H9 (cell line): Measurements from ENCODE around the gene CDCP2. TPM values are rescaled to one million over a fixed set of nuclear protein-coding genes. Genes with fewer than 3 reads are reported as not detected.

ENCODE experiments used
- DNase-seq: peaks from one replicate; pipeline ENCODE4 v3.0.0-alpha.2; 2017
- H2AFZ ChIP-seq: one replicate; pipeline ENCODE4 v1.6.1; 2013; ENCODE audit warnings: mild to moderate bottlenecking, low read length, control low read depth, moderate library complexity
- H2AK5ac ChIP-seq: 2 replicates; pipeline ENCODE4 v1.6.1; 2013; ENCODE audit warnings: low read length, control low read depth, mixed read lengths; ENCODE audit not compliant: insufficient read length
- H2BK120ac ChIP-seq: one replicate; pipeline ENCODE4 v1.6.1; 2013; ENCODE audit warnings: low read depth, mild to moderate bottlenecking, low read length, control low read depth, inconsistent platforms; ENCODE audit not compliant: poor library complexity, severe bottlenecking
- H2BK12ac ChIP-seq: 2 replicates; pipeline ENCODE4 v1.6.1; 2013; ENCODE audit warnings: low read length, control low read depth, mixed read lengths, low read depth; ENCODE audit not compliant: insufficient read length
- H2BK15ac ChIP-seq: 2 replicates; pipeline ENCODE4 v1.6.1; 2013; ENCODE audit warnings: low read depth, low read length, control low read depth
- H2BK20ac ChIP-seq: one replicate; pipeline ENCODE4 v1.6.1; 2013; ENCODE audit warnings: low read depth, mild to moderate bottlenecking, low read length, control low read depth, inconsistent platforms; ENCODE audit not compliant: poor library complexity, severe bottlenecking
- H2BK5ac ChIP-seq: 2 replicates; pipeline ENCODE4 v1.6.1; 2013; ENCODE audit warnings: low read length, control low read depth, mixed read lengths; ENCODE audit not compliant: insufficient read length
- H3K14ac ChIP-seq: 2 replicates; pipeline ENCODE4 v1.6.1; 2013; ENCODE audit warnings: low read length, control low read depth; ENCODE audit not compliant: insufficient read depth
- H3K18ac ChIP-seq: 2 replicates; pipeline ENCODE4 v1.6.1; 2013; ENCODE audit warnings: low read depth, mild to moderate bottlenecking, mixed read lengths, low read length, control low read depth; ENCODE audit not compliant: insufficient read length
- H3K23ac ChIP-seq: 2 replicates; pipeline ENCODE4 v1.6.1; 2013; ENCODE audit warnings: low read length, control low read depth, mixed read lengths, low read depth; ENCODE audit not compliant: insufficient read length
- H3K23me2 ChIP-seq: 2 replicates; pipeline ENCODE4 v1.6.1; 2013; ENCODE audit warnings: low read depth, mild to moderate bottlenecking, mixed read lengths, low read length, control low read depth; ENCODE audit not compliant: insufficient read length, poor library complexity, severe bottlenecking
- H3K27ac ChIP-seq: 2 replicates; pipeline ENCODE4 v1.5.1; 2013; ENCODE audit warnings: low read length, control low read depth, mixed read lengths, low read depth; ENCODE audit not compliant: insufficient read length
- H3K27me3 ChIP-seq: 2 replicates; pipeline ENCODE4 v1.6.1; 2013; ENCODE audit warnings: low read length, control low read depth, inconsistent platforms; ENCODE audit not compliant: insufficient read depth
- H3K4ac ChIP-seq: 2 replicates; pipeline ENCODE4 v1.6.1; 2013; ENCODE audit warnings: low read depth, mild to moderate bottlenecking, control low read depth, inconsistent platforms, low read length, moderate library complexity
- H3K4me1 ChIP-seq: 2 replicates; pipeline ENCODE4 v1.6.1; 2013; ENCODE audit warnings: low read length, control low read depth, inconsistent platforms; ENCODE audit not compliant: insufficient read depth
- H3K4me2 ChIP-seq: 2 replicates; pipeline ENCODE4 v1.6.1; 2013; ENCODE audit warnings: low read length, control low read depth, mixed read lengths; ENCODE audit not compliant: insufficient read length, insufficient read depth
- H3K56ac ChIP-seq: 2 replicates; pipeline ENCODE4 v1.6.1; 2013; ENCODE audit warnings: low read depth, mild to moderate bottlenecking, mixed read lengths, low read length, control low read depth; ENCODE audit not compliant: insufficient read length
- H3K79me1 ChIP-seq: 2 replicates; pipeline ENCODE4 v1.6.1; 2013; ENCODE audit warnings: low read depth, mild to moderate bottlenecking, moderate library complexity, low read length, control low read depth, inconsistent platforms; ENCODE audit not compliant: insufficient read depth, poor library complexity, severe bottlenecking
- H3K79me2 ChIP-seq: 2 replicates; pipeline ENCODE4 v1.6.1; 2013; ENCODE audit warnings: low read length, control low read depth, inconsistent platforms; ENCODE audit not compliant: insufficient read depth
- H3K9ac ChIP-seq: 2 replicates; pipeline ENCODE4 v1.6.1; 2013; ENCODE audit warnings: low read length, control low read depth, mixed read lengths; ENCODE audit not compliant: insufficient read length; ENCODE audit errors: extremely low read depth
- H3K9me3 ChIP-seq: one replicate; pipeline ENCODE4 v1.6.1; 2013; ENCODE audit warnings: low read depth, low read length, inconsistent platforms; ENCODE audit not compliant: control insufficient read depth
- H3T11ph ChIP-seq: one replicate; pipeline ENCODE4 v1.6.1; 2013; ENCODE audit warnings: mild to moderate bottlenecking, low read length, control low read depth, inconsistent platforms
- H4K20me1 ChIP-seq: one replicate; pipeline ENCODE4 v1.6.1; 2013; ENCODE audit not compliant: control insufficient read depth, insufficient read length, insufficient read depth
- H4K5ac ChIP-seq: 2 replicates; pipeline ENCODE4 v1.6.1; 2013; ENCODE audit warnings: low read depth, mild to moderate bottlenecking, mixed read lengths, low read length, control low read depth; ENCODE audit not compliant: insufficient read length
- H4K8ac ChIP-seq: replicated peaks from 2 replicates; pipeline ENCODE4 v1.6.1; 2013; ENCODE audit warnings: low read length, control low read depth, mixed read lengths, low read depth; ENCODE audit not compliant: insufficient read length
- H4K91ac ChIP-seq: 2 replicates; pipeline ENCODE4 v1.6.1; 2013; ENCODE audit warnings: low read depth, mild to moderate bottlenecking, moderate library complexity, mixed read lengths, low read length, control low read depth; ENCODE audit not compliant: insufficient read length
- H3K27ac Mint-ChIP-seq, 3 experiments: 2 replicates in 2 of 3; 3 replicates in 1 of 3; pipeline ENCODE4 v1.8.0; 2020 to 2021; ENCODE audit warnings: mixed read lengths in 3 of 3, mild to moderate bottlenecking in 1 of 3, moderate library complexity in 1 of 3
- H3K27me3 Mint-ChIP-seq: 2 replicates; pipeline ENCODE4 v1.8.0; 2021; ENCODE audit warnings: low read depth, mild to moderate bottlenecking, moderate library complexity, mixed read lengths
- H3K36me3 Mint-ChIP-seq, 3 experiments: 2 replicates in 2 of 3; 3 replicates in 1 of 3; pipeline ENCODE4 v1.8.0; 2020 to 2021; ENCODE audit warnings: low read depth in 3 of 3, mixed read lengths in 3 of 3; ENCODE audit not compliant: insufficient read depth in 1 of 3
- H3K4me1 Mint-ChIP-seq, 2 experiments: 2 replicates each; pipeline ENCODE4 v1.8.0; 2020; ENCODE audit warnings: mixed read lengths in 2 of 2
- H3K4me3 Mint-ChIP-seq, 2 experiments: 2 replicates in 1 of 2; 3 replicates in 1 of 2; pipeline ENCODE4 v1.8.0; 2020 to 2021; ENCODE audit warnings: mild to moderate bottlenecking in 2 of 2, mixed read lengths in 2 of 2, moderate library complexity in 1 of 2
- H3K9me3 Mint-ChIP-seq, 2 experiments: 2 replicates in 1 of 2; 3 replicates in 1 of 2; pipeline ENCODE4 v1.8.0; 2020; ENCODE audit warnings: mild to moderate bottlenecking in 2 of 2, mixed read lengths in 2 of 2, moderate library complexity in 1 of 2
- WGBS: extraction: QIAGEN DNeasy Blood & Tissue Kit; methylation state at CpG from one replicate; pipeline ENCODE4 v1.1.7; 2013; ENCODE audit warnings: missing lambda C conversion rate, low lambda C conversion rate, mixed read lengths; ENCODE audit not compliant: insufficient read length; ENCODE audit errors: extremely low coverage; 5-methylcytosine and 5-hydroxymethylcytosine counted together
- total RNA-seq: library from RNA; stranded (reverse); gene quantifications from 2 replicates; pipeline ENCODE4 v1.2.1, GENCODE V29; 2021
- TF ChIP-seq, protein P1 (sequence below): fragments of 200-600 bp; sonication (generic); conservative IDR thresholded peaks from 3 replicates; pipeline ENCODE4 v1.8.0; 2021; ENCODE audit warnings: antibody characterized with exemption, mild to moderate bottlenecking

The CDCP2 gene
- total RNA-seq, 1 experiment from 2014 or later: not detected

GRCh38 chr1:54122135-54122751, 30.6 kb downstream of the CDCP2 start:
- no peak for DNase-seq
- Histone ChIP-seq H2BK12ac (no peak overlapping the region), H2BK120ac (no peak overlapping the region), H2AK5ac (no peak overlapping the region), H4K20me1 (peaks cover 5% of the 10 kb centered on the region), H3K9ac (no peak overlapping the region), H3K79me1 (no peaks in the 10 kb centered on the region), H3K9me3 (no peaks in the 10 kb centered on the region), H3K14ac (no peak overlapping the region; the same call in 1 of the 2 replicates), H4K8ac (no peak overlapping the region), H3K4ac (no peak overlapping the region), H3K79me2 (no peaks in the 10 kb centered on the region), H3K27me3 (no peaks in the 10 kb centered on the region; the same call in 1 of the 2 replicates), H3K23ac (no peak overlapping the region), H3K27ac (no peak overlapping the region), H4K5ac (no peak overlapping the region), H4K91ac (no peak overlapping the region), H3K18ac (peak overlapping the region; percentile 37), H3K4me2 (peak overlapping the region; percentile 10), H3T11ph (no peak overlapping the region), H3K23me2 (no peaks in the 10 kb centered on the region), H2AFZ (no peak overlapping the region), H2BK5ac (no peak overlapping the region), H3K56ac (no peak overlapping the region), H2BK15ac (no peak overlapping the region), H2BK20ac (no peak overlapping the region), H3K4me1 (no peaks in the 10 kb centered on the region)
- H3K27me3 Mint-ChIP-seq: peaks cover 21% of the 10 kb centered on the region
- H3K4me1 Mint-ChIP-seq: peaks cover 20 to 24% of the 10 kb centered on the region in 2 experiments
- WGBS: no CpG with 5 or more reads among the region's 14 CpGs
- no peaks in the 10 kb centered on the region for H3K36me3 Mint-ChIP-seq
- H3K9me3 Mint-ChIP-seq: no peaks in the 10 kb centered on the region
- TF ChIP-seq, protein P1, sequence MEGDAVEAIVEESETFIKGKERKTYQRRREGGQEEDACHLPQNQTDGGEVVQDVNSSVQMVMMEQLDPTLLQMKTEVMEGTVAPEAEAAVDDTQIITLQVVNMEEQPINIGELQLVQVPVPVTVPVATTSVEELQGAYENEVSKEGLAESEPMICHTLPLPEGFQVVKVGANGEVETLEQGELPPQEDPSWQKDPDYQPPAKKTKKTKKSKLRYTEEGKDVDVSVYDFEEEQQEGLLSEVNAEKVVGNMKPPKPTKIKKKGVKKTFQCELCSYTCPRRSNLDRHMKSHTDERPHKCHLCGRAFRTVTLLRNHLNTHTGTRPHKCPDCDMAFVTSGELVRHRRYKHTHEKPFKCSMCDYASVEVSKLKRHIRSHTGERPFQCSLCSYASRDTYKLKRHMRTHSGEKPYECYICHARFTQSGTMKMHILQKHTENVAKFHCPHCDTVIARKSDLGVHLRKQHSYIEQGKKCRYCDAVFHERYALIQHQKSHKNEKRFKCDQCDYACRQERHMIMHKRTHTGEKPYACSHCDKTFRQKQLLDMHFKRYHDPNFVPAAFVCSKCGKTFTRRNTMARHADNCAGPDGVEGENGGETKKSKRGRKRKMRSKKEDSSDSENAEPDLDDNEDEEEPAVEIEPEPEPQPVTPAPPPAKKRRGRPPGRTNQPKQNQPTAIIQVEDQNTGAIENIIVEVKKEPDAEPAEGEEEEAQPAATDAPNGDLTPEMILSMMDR: no peak
- peak overlapping the region; percentile 55 to 58 for H3K4me3 Mint-ChIP-seq
- no peak overlapping the region for H3K27ac Mint-ChIP-seq
